ENCODE results near the gene GASK1B. TPM values are rescaled to one million over a fixed set of nuclear protein-coding genes. Genes with fewer than 3 reads are reported as not detected.

The GASK1B gene
- total RNA-seq, 2 experiments from 2014 or later: not detected

DNA sequence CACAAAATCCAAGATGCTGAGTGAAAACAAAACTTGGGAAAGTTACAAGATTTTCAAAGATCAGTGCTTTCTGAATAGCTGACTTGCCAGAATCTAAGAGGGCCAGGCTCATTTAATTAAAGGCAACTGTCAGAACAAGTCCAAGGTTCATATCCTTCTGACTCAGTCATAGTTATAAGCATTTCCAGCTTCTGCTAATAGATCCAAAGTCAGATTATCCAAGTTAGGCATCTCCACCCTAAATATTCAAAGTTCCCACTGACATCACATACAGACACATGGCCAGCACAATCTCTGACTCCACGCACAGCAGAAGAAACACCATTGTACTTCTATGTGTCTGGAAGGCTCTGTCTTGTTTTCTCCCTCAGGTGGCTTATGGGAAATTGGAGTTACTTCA lies 41.8 kb downstream of the GASK1B start:
- intact Hi-C loops (cut with DNase I, micrococcal nuclease): no loop called here
- H3K27ac Mint-ChIP-seq: no peak overlapping the region
- CTCF ChIA-PET: interaction anchor here (0.6 to 0.8 kb wide), 2 partner anchors 117 to 990 kb away, joined by 3 to 4 read pairs; no protein-coding TSS in a partner anchor
- no peaks in the 10 kb centered on the region for H3K9me3 Mint-ChIP-seq (ENCODE audit: low read depth)
- no peaks in the 10 kb centered on the region for H3K36me3 Mint-ChIP-seq (ENCODE audit: low read depth)
- H3K4me3 Mint-ChIP-seq: no peak overlapping the region
- POLR2A ChIA-PET: no interaction called here
- no peaks in the 10 kb centered on the region for H3K4me1 Mint-ChIP-seq
- H3K27me3 Mint-ChIP-seq: peaks cover 2% of the 10 kb centered on the region
- no peak for DNase-seq
- no peak for ATAC-seq

DNA sequence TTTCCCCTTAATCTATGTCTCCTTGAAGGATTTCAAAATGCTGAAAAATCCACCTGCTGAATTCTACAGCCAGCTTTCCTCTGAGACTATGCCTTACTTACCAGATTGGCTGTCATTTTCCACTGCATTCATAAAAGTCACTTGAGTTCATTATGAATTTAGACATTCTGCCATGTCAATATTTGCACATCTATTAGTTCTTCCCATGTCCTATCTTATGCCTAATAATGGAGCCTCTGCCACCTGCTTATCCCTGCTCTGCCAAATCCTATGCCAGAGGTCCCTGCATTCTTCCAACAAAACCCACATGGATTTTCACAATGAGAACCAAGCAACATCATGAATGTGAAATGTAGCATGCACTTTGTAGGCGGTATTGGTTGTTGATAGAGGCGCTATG lies 42.6 kb downstream of the GASK1B start:
- ATAC-seq: no peak
- intact Hi-C loops (cut with DNase I, micrococcal nuclease): no loop called here

GRCh38 chr4:158129694-158130093 lies 43.1 kb downstream of the GASK1B start:
- intact Hi-C loops (cut with DNase I, micrococcal nuclease): no loop called here
- H3K36me3 Mint-ChIP-seq (ENCODE audit: low read depth): no peaks in the 10 kb centered on the region
- H3K4me3 Mint-ChIP-seq: no peak overlapping the region
- DNase-seq: no peak
- ChIA-PET CTCF (no interaction called here), POLR2A (no interaction called here)
- no peaks in the 10 kb centered on the region for H3K27me3 Mint-ChIP-seq
- H3K9me3 Mint-ChIP-seq (ENCODE audit: low read depth): no peaks in the 10 kb centered on the region
- H3K4me1 Mint-ChIP-seq: no peaks in the 10 kb centered on the region
- H3K27ac Mint-ChIP-seq: no peak overlapping the region
- no peak for ATAC-seq

More for the DNA sequence above, 42.6 kb downstream of the GASK1B start:
- no peak overlapping the region for H3K4me3 Mint-ChIP-seq
- H3K9me3 Mint-ChIP-seq (ENCODE audit: low read depth): no peaks in the 10 kb centered on the region
- no peak for DNase-seq
- H3K4me1 Mint-ChIP-seq: no peaks in the 10 kb centered on the region
- no peaks in the 10 kb centered on the region for H3K36me3 Mint-ChIP-seq (ENCODE audit: low read depth)
- ChIA-PET CTCF (no interaction called here), POLR2A (no interaction called here)
- H3K27me3 Mint-ChIP-seq: no peaks in the 10 kb centered on the region
- H3K27ac Mint-ChIP-seq: no peak overlapping the region

DNA sequence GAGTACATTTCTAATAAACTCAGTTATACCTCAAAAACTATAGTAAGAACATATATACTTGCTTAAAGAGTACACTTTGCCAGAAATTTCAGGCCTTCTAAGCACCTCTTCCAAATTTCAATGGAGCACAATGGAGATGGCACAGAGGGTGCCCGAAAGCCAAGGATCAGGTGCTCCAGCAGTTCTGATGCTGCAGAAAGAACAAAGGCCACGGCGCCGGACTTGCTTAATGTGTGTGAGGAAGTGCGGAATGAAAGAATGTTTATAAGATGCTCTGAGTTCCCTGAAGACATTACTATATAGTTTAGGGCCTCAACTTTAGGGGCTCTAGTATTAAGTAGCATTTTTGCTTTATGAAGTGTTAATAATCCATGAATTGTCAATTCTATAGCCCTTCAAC lies 44.3 kb downstream of the GASK1B start:
- ChIA-PET CTCF (no interaction called here), POLR2A (no interaction called here)
- no peaks in the 10 kb centered on the region for H3K36me3 Mint-ChIP-seq (ENCODE audit: low read depth)
- intact Hi-C loops (cut with DNase I, micrococcal nuclease): no loop called here
- H3K4me1 Mint-ChIP-seq: no peaks in the 10 kb centered on the region
- H3K27me3 Mint-ChIP-seq: no peaks in the 10 kb centered on the region
- H3K9me3 Mint-ChIP-seq (ENCODE audit: low read depth): no peaks in the 10 kb centered on the region
- ATAC-seq (no peak), DNase-seq (no peak)
- no peak overlapping the region for H3K4me3 Mint-ChIP-seq
- H3K27ac Mint-ChIP-seq: no peak overlapping the region

- H3K9me3 Mint-ChIP-seq (ENCODE audit: low read depth): no peaks in the 10 kb centered on the region
- no peak for DNase-seq
- ATAC-seq: no peak
- H3K27ac Mint-ChIP-seq: no peak overlapping the region
- H3K4me1 Mint-ChIP-seq: no peaks in the 10 kb centered on the region
- CTCF ChIA-PET: no interaction called here
- no peak overlapping the region for H3K4me3 Mint-ChIP-seq
- intact Hi-C loops (cut with DNase I, micrococcal nuclease): no loop called here
- H3K36me3 Mint-ChIP-seq (ENCODE audit: low read depth): no peaks in the 10 kb centered on the region
- H3K27me3 Mint-ChIP-seq: no peaks in the 10 kb centered on the region
- POLR2A ChIA-PET: no interaction called here
Observed at GRCh38 chr4:158125310-158125709, 47.5 kb downstream of the GASK1B start.

Other genes starting within 250 kb of the GASK1B start
- gene TMEM144, start 37.5 kb upstream of the GASK1B start, total RNA-seq: under 1 TPM; 0.21 to 0.32 TPM

All from activated CD4-positive, alpha-beta T cell treated with anti-CD3 and anti-CD28 coated beads for 36 hours (primary cell).